ENCODE results near the gene CERS6. TPM values are rescaled to one million over a fixed set of nuclear protein-coding genes. Genes with fewer than 3 reads are reported as not detected.

The CERS6 gene
- total and polyA plus RNA-seq, 2 experiments from 2014 or later: 7.4 to 35.0 TPM

GRCh38 chr2:168515502-168515901 lies 59.4 kb downstream of the CERS6 start:
- Histone ChIP-seq H3F3A (replicated peaks; ENCODE audit: low read depth) (no peaks in the 10 kb centered on the region), H3K9me2 (ENCODE audit: insufficient read depth) (no peaks in the 10 kb centered on the region), H3K36me3 (ENCODE audit: insufficient read depth) (no peaks in the 10 kb centered on the region), H3K4me1 (ENCODE audit: insufficient read depth) (peaks cover 16% of the 10 kb centered on the region), H3K27ac (ENCODE audit: low read depth) (no peak overlapping the region), H2AFZ (no peak overlapping the region), H3K4me3 (no peak overlapping the region), H3K4me2 (no peak overlapping the region), H3K27me3 (ENCODE audit: insufficient read depth) (no peaks in the 10 kb centered on the region), H4K20me1 (replicated peaks; ENCODE audit: insufficient read depth) (no peaks in the 10 kb centered on the region; the same call in none of the 2 replicates), H3K79me2 (replicated peaks; ENCODE audit: insufficient read depth) (peaks cover 86% of the 10 kb centered on the region)
- TF ChIP-seq STAT1 (IDR thresholded peaks at IDR 0.05; ENCODE audit: unreplicated experiment): no peak
- no peak for DNase-seq (ENCODE audit: low spot score)
- no peak overlapping the region for H3K27ac Mint-ChIP-seq
- ATAC-seq: no peak
- no peaks in the 10 kb centered on the region for H3K9me3 Mint-ChIP-seq
- no peaks in the 10 kb centered on the region for H3K36me3 Mint-ChIP-seq (ENCODE audit: low read depth)
- H3K4me3 Mint-ChIP-seq: no peak overlapping the region
- H3K27me3 Mint-ChIP-seq (ENCODE audit: insufficient read depth, low read depth, poor library complexity): no peaks in the 10 kb centered on the region
- H3K4me1 Mint-ChIP-seq: peaks cover 33% of the 10 kb centered on the region

GRCh38 chr2:168517816-168518215 lies 61.7 kb downstream of the CERS6 start:
- Histone ChIP-seq H3K4me3 (no peak overlapping the region), H3K36me3 (ENCODE audit: insufficient read depth) (no peaks in the 10 kb centered on the region), H2AFZ (no peak overlapping the region), H4K20me1 (replicated peaks; ENCODE audit: insufficient read depth) (no peaks in the 10 kb centered on the region; the same call in 1 of the 2 replicates), H3F3A (replicated peaks; ENCODE audit: low read depth) (no peaks in the 10 kb centered on the region), H3K9me2 (ENCODE audit: insufficient read depth) (no peaks in the 10 kb centered on the region), H3K27me3 (ENCODE audit: insufficient read depth) (no peaks in the 10 kb centered on the region), H3K27ac (ENCODE audit: low read depth) (no peak overlapping the region), H3K4me2 (no peak overlapping the region; the same call in 1 of the 2 replicates), H3K4me1 (ENCODE audit: insufficient read depth) (peaks cover 25% of the 10 kb centered on the region), H3K79me2 (replicated peaks; ENCODE audit: insufficient read depth) (peaks cover 88% of the 10 kb centered on the region)
- peak overlapping the region; percentile 20 for H3K27ac Mint-ChIP-seq
- no peaks in the 10 kb centered on the region for H3K9me3 Mint-ChIP-seq
- DNase-seq (ENCODE audit: low spot score) (no peak), ATAC-seq (no peak)
- H3K27me3 Mint-ChIP-seq (ENCODE audit: insufficient read depth, low read depth, poor library complexity): no peaks in the 10 kb centered on the region
- H3K36me3 Mint-ChIP-seq (ENCODE audit: low read depth): no peaks in the 10 kb centered on the region
- H3K4me1 Mint-ChIP-seq: peaks cover 42% of the 10 kb centered on the region
- no peak overlapping the region for H3K4me3 Mint-ChIP-seq
- TF ChIP-seq REST (IDR thresholded peaks at IDR 0.05; ENCODE audit: unreplicated experiment) (no peak), EZH2phosphoT487 (IDR thresholded peaks at IDR 0.05; ENCODE audit: unreplicated experiment) (no peak), JUNB (IDR thresholded peaks at IDR 0.05; ENCODE audit: unreplicated experiment) (no peak), EZH2 (IDR thresholded peaks at IDR 0.05; ENCODE audit: low read depth, unreplicated experiment) (no peak), NANOG (IDR thresholded peaks at IDR 0.05; ENCODE audit: borderline replicate concordance) (no peak), ZNF114 (CRISPR knock-in tag; IDR thresholded peaks at IDR 0.05) (no peak), POLR2AphosphoS5 (IDR thresholded peaks at IDR 0.05; ENCODE audit: low read depth) (no peak), CTCF (conservative IDR thresholded peaks at IDR 0.05; ENCODE audit: low read depth in 2 of 2) (no peak), STAT1 (IDR thresholded peaks at IDR 0.05; ENCODE audit: unreplicated experiment) (no peak), ZNF331 (CRISPR knock-in tag; IDR thresholded peaks at IDR 0.05; ENCODE audit: low read depth) (no peak), ZNF462 (CRISPR knock-in tag; IDR thresholded peaks at IDR 0.05) (no peak)
